ENCODE results near the gene SETBP1.
A peak's percentile ranks its signal among the peaks of the same experiment; 100 is the strongest.

The SETBP1 gene

GRCh38 chr18:44679914-44680272 lies 795 bp upstream of the SETBP1 start:
- DNase-seq, result peak; percentile 44

GRCh38 chr18:44681076-44681970 lies 635 bp downstream of the SETBP1 start:
- no peak for DNase-seq

GRCh38 chr18:44682201-44682870 lies 1.6 kb downstream of the SETBP1 start:
- no peak for DNase-seq

GRCh38 chr18:44682871-44683221 lies 2.2 kb downstream of the SETBP1 start:
- no peak for DNase-seq

GRCh38 chr18:44683556-44683955 lies 2.9 kb downstream of the SETBP1 start:
- DNase-seq, result no peak

GRCh38 chr18:44685296-44685695 lies 4.6 kb downstream of the SETBP1 start:
- DNase-seq, result no peak

- DNase-seq, result no peak
Observed at GRCh38 chr18:44686156-44686555, 5.5 kb downstream of the SETBP1 start.

GRCh38 chr18:44687421-44687820 lies 6.7 kb downstream of the SETBP1 start:
- no peak for DNase-seq

- no peak for DNase-seq
Observed at GRCh38 chr18:44689736-44690135, 9.0 kb downstream of the SETBP1 start.

GRCh38 chr18:44691148-44691925 lies 10.6 kb downstream of the SETBP1 start:
- DNase-seq, result no peak

- DNase-seq, result no peak
Observed at GRCh38 chr18:44693030-44693784, 12.5 kb downstream of the SETBP1 start.

GRCh38 chr18:44695503-44695902 lies 14.8 kb downstream of the SETBP1 start:
- DNase-seq, result no peak

GRCh38 chr18:44696892-44697291 lies 16.2 kb downstream of the SETBP1 start:
- no peak for DNase-seq

GRCh38 chr18:44697315-44697714 lies 16.6 kb downstream of the SETBP1 start:
- DNase-seq, result no peak

- no peak for DNase-seq
Observed at GRCh38 chr18:44698518-44698917, 17.8 kb downstream of the SETBP1 start.

- DNase-seq, result no peak
Observed at GRCh38 chr18:44699572-44700261, 19.0 kb downstream of the SETBP1 start.

GRCh38 chr18:44700652-44701051 lies 20.0 kb downstream of the SETBP1 start:
- peak; percentile 6 for DNase-seq

GRCh38 chr18:44701227-44701626 lies 20.5 kb downstream of the SETBP1 start:
- no peak for DNase-seq

- no peak for DNase-seq
Observed at GRCh38 chr18:44702594-44702993, 21.9 kb downstream of the SETBP1 start.

- DNase-seq, result no peak
Observed at GRCh38 chr18:44704135-44704789, 23.6 kb downstream of the SETBP1 start.

GRCh38 chr18:44705075-44705675 lies 24.5 kb downstream of the SETBP1 start:
- DNase-seq, result no peak

Measured in stimulated activated CD4-positive, alpha-beta T cell treated with anti-CD3 and anti-CD28 coated beads, Interleukin-1b, Interleukin-23, amount 100 ng/mL, for 48 hours (primary cell).